Liver (tissue), 9 donors: ENCODE data around the gene IFITM10. TPM values are rescaled to one million over a fixed set of nuclear protein-coding genes. Genes with fewer than 3 reads are reported as not detected.

ENCODE experiments used
- DNase-seq: peaks from one replicate; pipeline ENCODE4 v3.0.0-alpha.2; 2017; ENCODE audit warnings: low spot score
- H3K27ac ChIP-seq, 2 donors: one replicate each; pipeline ENCODE4 v1.7.0; 2013; ENCODE audit warnings: inconsistent platforms in 2 of 2, low read length in 2 of 2, control low read depth in 1 of 2, low read depth in 1 of 2, mild to moderate bottlenecking in 1 of 2
- H3K27me3 ChIP-seq, 4 donors: one replicate each; pipeline versions ENCODE4 v1.6.1 to v1.7.0; 2013; ENCODE audit warnings: low read length in 3 of 4, inconsistent platforms in 1 of 4, mild to moderate bottlenecking in 1 of 4, moderate library complexity in 1 of 4; ENCODE audit not compliant: control insufficient read depth in 4 of 4, insufficient read depth in 4 of 4
- H3K36me3 ChIP-seq, 4 donors: one replicate each; pipeline versions ENCODE4 v1.6.1 to v1.7.0; 2013; ENCODE audit warnings: low read length in 3 of 4, mild to moderate bottlenecking in 3 of 4, low read depth in 1 of 4, moderate library complexity in 1 of 4; ENCODE audit not compliant: control insufficient read depth in 4 of 4, insufficient read depth in 3 of 4
- H3K4me1 ChIP-seq, 4 donors: one replicate each; pipeline versions ENCODE4 v1.6.1 to v1.7.0; 2013; ENCODE audit warnings: low read length in 3 of 4, mild to moderate bottlenecking in 3 of 4, moderate library complexity in 1 of 4; ENCODE audit not compliant: control insufficient read depth in 4 of 4, insufficient read depth in 4 of 4
- H3K4me3 ChIP-seq, 3 donors: one replicate each; pipeline versions ENCODE4 v1.6.1 to v1.7.0; 2013; ENCODE audit warnings: low read length in 3 of 3, control low read depth in 1 of 3, low read depth in 1 of 3, mild to moderate bottlenecking in 1 of 3
- H3K9ac ChIP-seq, 2 donors: one replicate each; pipeline ENCODE4 v1.7.0; 2013; ENCODE audit warnings: low read length in 2 of 2, mild to moderate bottlenecking in 2 of 2, moderate library complexity in 2 of 2, control low read depth in 1 of 2, low read depth in 1 of 2
- H3K9me3 ChIP-seq, 4 donors: one replicate each; pipeline versions ENCODE4 v1.6.1 to v1.7.0; 2013; ENCODE audit warnings: low read length in 3 of 4; ENCODE audit not compliant: control insufficient read depth in 4 of 4
- EGR1 ChIP-seq, 2 donors: IDR thresholded peaks; 2 replicates each; pipeline ENCODE4 v1.6.1; 2016 to 2018; ENCODE audit warnings: antibody characterized with exemption in 2 of 2, low read depth in 2 of 2
- FOXA1 ChIP-seq: IDR thresholded peaks from 2 replicates; pipeline ENCODE4 v1.6.1; 2016; ENCODE audit warnings: antibody characterized with exemption
- FOXA2 ChIP-seq: IDR thresholded peaks from 2 replicates; pipeline ENCODE4 v1.6.1; 2016; ENCODE audit warnings: antibody characterized with exemption
- GABPA ChIP-seq, 2 donors: IDR thresholded peaks in 1 of 2; conservative IDR thresholded peaks in 1 of 2; 2 replicates each; pipeline ENCODE4 v1.6.1; 2016; ENCODE audit warnings: antibody characterized with exemption in 2 of 2, mild to moderate bottlenecking in 1 of 2, moderate library complexity in 1 of 2
- HNF4A ChIP-seq, 2 donors: conservative IDR thresholded peaks; 2 replicates each; pipeline ENCODE4 v1.6.1; 2016; ENCODE audit warnings: antibody characterized with exemption in 2 of 2, mild to moderate bottlenecking in 2 of 2
- HNF4G ChIP-seq: IDR thresholded peaks from 2 replicates; pipeline ENCODE4 v1.6.1; 2016; ENCODE audit warnings: antibody characterized with exemption
- RXRA ChIP-seq, 2 donors: IDR thresholded peaks; 2 replicates each; pipeline ENCODE4 v1.6.1; 2017 to 2018; ENCODE audit warnings: antibody characterized with exemption in 2 of 2, mild to moderate bottlenecking in 1 of 2
- SP1 ChIP-seq: IDR thresholded peaks from 2 replicates; pipeline ENCODE4 v1.6.1; 2018; ENCODE audit warnings: antibody characterized with exemption, mild to moderate bottlenecking
- TAF1 ChIP-seq: conservative IDR thresholded peaks from 2 replicates; pipeline ENCODE4 v1.6.1; 2016; ENCODE audit warnings: antibody characterized with exemption, mild to moderate bottlenecking
- WGBS: extraction: QIAGEN DNeasy Blood & Tissue Kit; methylation state at CpG from one replicate; pipeline ENCODE4 v1.1.7; 2013; 5-methylcytosine and 5-hydroxymethylcytosine counted together
- polyA plus RNA-seq, 2 donors: library from polyadenylated mRNA; stranded (reverse) in 1 of 2; unstranded in 1 of 2; fragments of 200-250 nt in 1 of 2; fragments of >200 nt in 1 of 2; fragmentation: Nextera tagmentation in 1 of 2; extraction: Ambion mirVana in 1 of 2; gene quantifications; one replicate each; pipeline versions ENCODE4 v1.2.1 to v1.2.3, GENCODE V29; 2013 to 2015
- total RNA-seq, 2 donors: library from RNA; depleted of rRNA; stranded (reverse); fragments of >200 nt; gene quantifications; one replicate each; pipeline ENCODE4 v1.2.3, GENCODE V29; 2014
- TF ChIP-seq, protein P1 (sequence below): IDR thresholded peaks from 2 replicates; pipeline ENCODE4 v1.6.1; 2016; ENCODE audit warnings: antibody characterized with exemption, mild to moderate bottlenecking
- TF ChIP-seq, protein P2 (sequence below): IDR thresholded peaks from 2 replicates; pipeline ENCODE4 v1.6.1; 2016; ENCODE audit warnings: antibody characterized with exemption
- TF ChIP-seq, protein P3 (sequence below): fragments of 150-350 bp; IDR thresholded peaks from 2 replicates; pipeline ENCODE4 v1.5.1; 2017; ENCODE audit warnings: improper control_type of control experiment, low read depth, low read length; ENCODE audit not compliant: missing input control
- donor health status: healthy.
- donor health status: healthy.
- donor health status: healthy.
- donor health status: healthy.
- donor health status: healthy.

IFITM10 gene
- total and polyA plus RNA-seq, 4 donors, result 0.14 to 8.5 (median 1.8) TPM

DNA sequence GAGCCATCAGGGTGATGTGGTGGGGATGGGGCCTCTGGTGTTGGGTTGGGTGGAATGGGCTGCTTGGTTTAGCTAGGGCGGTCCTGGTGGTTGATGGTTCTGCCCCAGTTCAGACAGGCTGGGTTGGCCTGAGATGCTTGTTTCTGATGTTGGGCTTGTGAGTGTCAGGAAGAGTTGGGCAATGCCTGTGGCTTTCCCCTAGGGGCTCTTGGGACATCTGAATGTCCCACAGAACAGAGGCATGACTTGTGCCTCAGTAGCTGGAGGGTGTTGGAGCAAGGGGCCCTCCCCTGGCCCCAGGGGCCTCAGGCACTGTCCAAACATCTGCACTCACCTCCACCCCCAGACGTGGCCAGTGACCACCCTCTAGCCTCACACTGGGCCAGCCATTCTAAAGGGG is 27.3 kb upstream of the IFITM10 start:
- Histone ChIP-seq H3K4me3 (no peak overlapping the region), H3K9ac (no peak overlapping the region), H3K9me3 (no peaks in the 10 kb centered on the region), H3K4me1 (peaks cover 0 to 4% (median 0%) of the 10 kb centered on the region in 4 donors), H3K27ac (peak overlapping the region; percentile 8 to 54), H3K27me3 (no peaks in the 10 kb centered on the region), H3K36me3 (no peaks in the 10 kb centered on the region)
- no peak for DNase-seq
- TF ChIP-seq FOXA1, result no peak
- TF ChIP-seq, protein P1, sequence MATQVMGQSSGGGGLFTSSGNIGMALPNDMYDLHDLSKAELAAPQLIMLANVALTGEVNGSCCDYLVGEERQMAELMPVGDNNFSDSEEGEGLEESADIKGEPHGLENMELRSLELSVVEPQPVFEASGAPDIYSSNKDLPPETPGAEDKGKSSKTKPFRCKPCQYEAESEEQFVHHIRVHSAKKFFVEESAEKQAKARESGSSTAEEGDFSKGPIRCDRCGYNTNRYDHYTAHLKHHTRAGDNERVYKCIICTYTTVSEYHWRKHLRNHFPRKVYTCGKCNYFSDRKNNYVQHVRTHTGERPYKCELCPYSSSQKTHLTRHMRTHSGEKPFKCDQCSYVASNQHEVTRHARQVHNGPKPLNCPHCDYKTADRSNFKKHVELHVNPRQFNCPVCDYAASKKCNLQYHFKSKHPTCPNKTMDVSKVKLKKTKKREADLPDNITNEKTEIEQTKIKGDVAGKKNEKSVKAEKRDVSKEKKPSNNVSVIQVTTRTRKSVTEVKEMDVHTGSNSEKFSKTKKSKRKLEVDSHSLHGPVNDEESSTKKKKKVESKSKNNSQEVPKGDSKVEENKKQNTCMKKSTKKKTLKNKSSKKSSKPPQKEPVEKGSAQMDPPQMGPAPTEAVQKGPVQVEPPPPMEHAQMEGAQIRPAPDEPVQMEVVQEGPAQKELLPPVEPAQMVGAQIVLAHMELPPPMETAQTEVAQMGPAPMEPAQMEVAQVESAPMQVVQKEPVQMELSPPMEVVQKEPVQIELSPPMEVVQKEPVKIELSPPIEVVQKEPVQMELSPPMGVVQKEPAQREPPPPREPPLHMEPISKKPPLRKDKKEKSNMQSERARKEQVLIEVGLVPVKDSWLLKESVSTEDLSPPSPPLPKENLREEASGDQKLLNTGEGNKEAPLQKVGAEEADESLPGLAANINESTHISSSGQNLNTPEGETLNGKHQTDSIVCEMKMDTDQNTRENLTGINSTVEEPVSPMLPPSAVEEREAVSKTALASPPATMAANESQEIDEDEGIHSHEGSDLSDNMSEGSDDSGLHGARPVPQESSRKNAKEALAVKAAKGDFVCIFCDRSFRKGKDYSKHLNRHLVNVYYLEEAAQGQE, result no peak
- WGBS, result 78% methylated on average over 2 of the region's 2 CpGs

DNA sequence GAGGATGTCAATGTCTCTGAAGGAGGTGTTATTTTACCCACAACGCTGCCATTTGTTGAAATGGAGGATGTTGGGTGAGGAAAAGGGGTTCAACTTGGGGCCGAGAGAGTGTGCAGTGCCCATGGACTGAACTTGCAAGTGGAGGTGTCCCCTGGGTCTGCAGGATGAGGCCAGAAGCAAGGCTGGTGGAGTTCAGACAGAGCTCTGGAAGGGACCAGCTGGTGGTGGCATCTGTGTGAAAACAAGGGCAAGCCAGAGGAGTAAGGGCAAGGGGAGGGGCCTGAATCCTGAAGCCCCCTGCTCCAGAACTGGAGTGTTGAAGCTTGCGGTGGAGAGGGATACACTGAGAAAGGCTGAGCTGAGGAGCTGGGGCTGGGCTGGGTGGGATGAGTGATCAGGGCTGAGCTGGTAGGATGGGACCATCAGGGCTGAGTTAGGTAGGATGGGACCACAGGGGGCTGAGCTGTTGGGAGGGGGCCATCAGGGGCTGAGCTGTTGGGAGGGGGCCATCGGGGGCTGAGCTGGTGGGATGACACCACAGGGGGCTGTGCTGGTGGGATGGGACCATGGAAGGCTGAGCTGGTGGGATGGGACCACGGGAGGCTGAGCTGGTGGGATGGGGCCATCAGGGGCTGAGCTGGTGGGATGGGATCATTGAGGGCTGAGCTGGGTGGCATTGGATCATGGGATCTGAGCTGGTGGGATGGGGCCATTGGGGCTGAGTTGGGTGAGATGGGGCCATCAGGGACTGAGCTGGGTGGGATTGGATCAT is 26.7 kb upstream of the IFITM10 start:
- DNase-seq, result no peak
- Histone ChIP-seq H3K27me3 (no peaks in the 10 kb centered on the region), H3K4me1 (peaks cover 0 to 4% (median 0%) of the 10 kb centered on the region in 4 donors), H3K27ac (peak overlapping the region in 1 of 2 donors; percentile 8), H3K9ac (no peak overlapping the region), H3K9me3 (no peaks in the 10 kb centered on the region), H3K4me3 (no peak overlapping the region), H3K36me3 (no peaks in the 10 kb centered on the region)
- no peak for TF ChIP-seq EGR1 (IDR thresholded peaks at IDR 0.05; ENCODE audit: low read depth in 2 of 2)
- TF ChIP-seq SP1, result no peak
- no peak for TF ChIP-seq FOXA2
- TF ChIP-seq, protein P2, sequence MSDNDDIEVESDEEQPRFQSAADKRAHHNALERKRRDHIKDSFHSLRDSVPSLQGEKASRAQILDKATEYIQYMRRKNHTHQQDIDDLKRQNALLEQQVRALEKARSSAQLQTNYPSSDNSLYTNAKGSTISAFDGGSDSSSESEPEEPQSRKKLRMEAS, result no peak
- no peak for TF ChIP-seq GABPA (IDR thresholded peaks at IDR 0.05 in 1 of 2, conservative IDR thresholded peaks at IDR 0.05 in 1 of 2)
- TF ChIP-seq, protein P3, sequence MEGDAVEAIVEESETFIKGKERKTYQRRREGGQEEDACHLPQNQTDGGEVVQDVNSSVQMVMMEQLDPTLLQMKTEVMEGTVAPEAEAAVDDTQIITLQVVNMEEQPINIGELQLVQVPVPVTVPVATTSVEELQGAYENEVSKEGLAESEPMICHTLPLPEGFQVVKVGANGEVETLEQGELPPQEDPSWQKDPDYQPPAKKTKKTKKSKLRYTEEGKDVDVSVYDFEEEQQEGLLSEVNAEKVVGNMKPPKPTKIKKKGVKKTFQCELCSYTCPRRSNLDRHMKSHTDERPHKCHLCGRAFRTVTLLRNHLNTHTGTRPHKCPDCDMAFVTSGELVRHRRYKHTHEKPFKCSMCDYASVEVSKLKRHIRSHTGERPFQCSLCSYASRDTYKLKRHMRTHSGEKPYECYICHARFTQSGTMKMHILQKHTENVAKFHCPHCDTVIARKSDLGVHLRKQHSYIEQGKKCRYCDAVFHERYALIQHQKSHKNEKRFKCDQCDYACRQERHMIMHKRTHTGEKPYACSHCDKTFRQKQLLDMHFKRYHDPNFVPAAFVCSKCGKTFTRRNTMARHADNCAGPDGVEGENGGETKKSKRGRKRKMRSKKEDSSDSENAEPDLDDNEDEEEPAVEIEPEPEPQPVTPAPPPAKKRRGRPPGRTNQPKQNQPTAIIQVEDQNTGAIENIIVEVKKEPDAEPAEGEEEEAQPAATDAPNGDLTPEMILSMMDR, result no peak
- TF ChIP-seq TAF1, result no peak
- no peak for TF ChIP-seq HNF4G
- TF ChIP-seq HNF4A (conservative IDR thresholded peaks at IDR 0.05), result no peak
- no peak for TF ChIP-seq RXRA (IDR thresholded peaks at IDR 0.05)
- 84% methylated on average over 5 of the region's 5 CpGs for WGBS
